Ovary (tissue), 3 donors: ENCODE results near the gene CXCL12.

ENCODE experiments used
- CTCF ChIP-seq, 3 donors: fragments of 450-650 bp in 2 of 3; fragments of 200-600 bp in 1 of 3; IDR thresholded peaks; one replicate each; pipeline versions ENCODE4 v1.5.1 to v1.8.0; 2016 to 2022; ENCODE audit warnings: antibody characterized with exemption in 3 of 3, mild to moderate bottlenecking in 1 of 3
- POLR2A ChIP-seq: fragments of 450-650 bp; IDR thresholded peaks from one replicate; pipeline ENCODE4 v1.6.1; 2017; ENCODE audit warnings: antibody characterized with exemption, mild to moderate bottlenecking, moderate library complexity
- donor health status: DM: no; HTN: no; CAD: no.

- TF ChIP-seq CTCF (IDR thresholded peaks at IDR 0.05) (no peak), POLR2A (no peak)
Measured at GRCh38 chr10:44353128-44353390, 31.8 kb downstream of the CXCL12 start.
